ENCODE measurements around the gene ADAMTS19.

- TF ChIP-seq CTCF (conservative IDR thresholded peaks at IDR 0.05; ENCODE audit: low read length), result no peak
- TF ChIP-seq EZH2phosphoT487 (IDR thresholded peaks at IDR 0.05; ENCODE audit: borderline replicate concordance, low read depth, low read length), result no peak
Measured at GRCh38 chr5:129608350-129608749, 148.3 kb downstream of the ADAMTS19 start.
